ENCODE data around the gene SLC25A18.

- TF ChIP-seq CTCF (IDR thresholded peaks at IDR 0.05) (no peak), POLR2A (IDR thresholded peaks at IDR 0.05) (no peak)
These were observed 21.8 kb upstream of the SLC25A18 start for GRCh38 chr22:17541476-17541875.

Measured in right lobe of liver (tissue), 4 donors.